NCI-H526 (cell line): ENCODE results near the gene AHCYL1.
A peak's percentile ranks its signal among the peaks of the same experiment; 100 is the strongest.

Source experiments
- DNase-seq, 2 experiments: peaks; one replicate each; lab custom pipeline; 2025; lab: John Stamatoyannopoulos, UW

The AHCYL1 gene

DNA sequence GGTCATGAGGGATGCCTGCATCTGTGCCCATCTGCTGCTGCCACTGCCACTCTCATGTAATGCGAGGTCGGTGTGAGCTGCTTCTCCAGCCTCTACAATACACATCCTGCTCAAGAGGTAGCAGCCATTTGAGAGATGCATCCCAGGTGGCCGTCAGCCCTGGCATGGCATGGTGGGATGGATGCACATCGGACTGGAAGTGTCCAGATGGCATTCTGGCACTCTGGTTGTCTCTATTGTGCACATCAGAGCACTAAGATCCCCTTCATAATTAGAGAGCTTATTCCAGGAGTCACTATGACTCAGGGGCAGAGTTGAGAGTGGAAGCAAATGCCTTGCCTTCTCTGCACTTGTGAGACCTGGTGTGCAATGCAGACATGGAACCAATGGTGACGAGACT is 53.7 kb downstream of the AHCYL1 start:
- no peak for DNase-seq

DNA sequence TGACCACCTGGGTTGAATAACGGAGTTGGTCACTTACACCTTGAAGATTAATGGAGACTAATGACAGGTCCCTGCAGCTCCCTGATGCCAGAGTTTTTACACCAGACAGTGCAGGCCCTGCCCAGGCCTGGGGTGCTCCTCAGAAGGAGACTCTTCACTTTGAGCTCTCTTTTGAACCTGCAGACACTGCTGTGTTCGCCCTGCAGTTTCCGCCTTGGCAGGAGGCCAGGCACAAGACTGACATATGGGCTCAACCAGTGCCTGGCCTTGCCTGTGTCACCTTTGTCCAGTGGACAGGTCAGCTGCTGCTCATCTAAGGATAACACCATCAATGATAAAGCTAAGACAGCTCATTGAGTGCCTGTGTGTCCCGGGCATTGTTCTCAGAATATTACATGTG is 55.1 kb downstream of the AHCYL1 start:
- no peak for DNase-seq

DNA sequence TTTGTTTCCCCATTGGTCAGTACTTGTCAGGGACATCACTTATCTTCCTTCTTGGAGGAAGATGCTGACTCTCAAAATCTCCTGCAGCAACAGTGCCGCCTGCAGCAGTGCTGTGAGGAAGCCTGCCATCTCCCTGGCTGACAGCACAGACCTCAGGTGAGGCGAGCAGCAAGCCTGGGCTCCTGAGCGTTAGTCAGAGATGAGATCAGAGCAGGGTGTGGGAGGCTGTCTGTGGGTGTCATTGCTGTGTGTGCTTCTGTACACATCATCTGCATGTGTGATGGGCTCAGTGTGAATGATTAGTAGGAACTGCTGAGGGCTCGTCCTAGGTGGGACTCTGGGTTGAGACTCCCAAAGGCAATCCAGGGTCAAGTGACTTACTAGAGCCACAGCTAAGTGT is 56.0 kb downstream of the AHCYL1 start:
- DNase-seq: no peak

DNA sequence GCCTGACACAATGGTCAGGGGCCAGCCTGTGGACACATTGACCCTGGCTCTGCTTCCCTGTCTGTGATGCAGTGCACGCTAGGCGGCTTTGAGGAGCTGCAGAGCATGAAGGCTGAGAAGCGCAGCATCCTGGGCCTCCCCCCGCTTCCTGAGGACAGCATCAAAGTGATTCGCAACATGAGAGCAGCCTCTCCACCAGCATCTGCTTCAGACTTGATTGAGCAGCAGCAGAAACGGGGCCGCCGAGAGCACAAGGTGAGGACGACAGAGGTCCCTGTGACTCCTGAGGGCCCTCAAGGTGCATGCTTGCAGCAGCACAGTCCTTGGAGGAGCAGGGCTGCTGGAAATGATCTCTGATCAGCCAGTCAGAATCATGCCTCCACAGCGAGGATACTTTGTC is 58.5 kb downstream of the AHCYL1 start:
- no peak for DNase-seq

DNA sequence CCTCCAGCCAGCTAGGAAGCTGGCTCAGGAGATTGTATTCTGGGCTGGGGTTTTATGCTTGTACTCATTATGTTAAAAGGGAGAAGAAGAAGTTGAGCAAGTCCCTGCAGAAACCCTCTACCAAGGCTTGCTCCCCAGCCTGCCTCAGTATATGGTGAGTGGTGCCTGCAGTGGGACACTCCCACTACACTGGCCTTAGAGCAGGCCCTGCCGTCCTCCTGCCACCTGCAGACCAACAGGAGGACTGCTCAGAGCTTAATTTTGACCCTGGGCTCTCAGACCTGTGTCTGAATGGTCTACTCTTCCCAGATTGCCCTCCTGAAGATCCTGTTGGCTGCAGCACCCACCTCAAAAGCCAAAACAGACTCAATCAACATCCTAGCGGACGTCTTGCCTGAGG is 62.9 kb downstream of the AHCYL1 start:
- DNase-seq: no peak

DNA sequence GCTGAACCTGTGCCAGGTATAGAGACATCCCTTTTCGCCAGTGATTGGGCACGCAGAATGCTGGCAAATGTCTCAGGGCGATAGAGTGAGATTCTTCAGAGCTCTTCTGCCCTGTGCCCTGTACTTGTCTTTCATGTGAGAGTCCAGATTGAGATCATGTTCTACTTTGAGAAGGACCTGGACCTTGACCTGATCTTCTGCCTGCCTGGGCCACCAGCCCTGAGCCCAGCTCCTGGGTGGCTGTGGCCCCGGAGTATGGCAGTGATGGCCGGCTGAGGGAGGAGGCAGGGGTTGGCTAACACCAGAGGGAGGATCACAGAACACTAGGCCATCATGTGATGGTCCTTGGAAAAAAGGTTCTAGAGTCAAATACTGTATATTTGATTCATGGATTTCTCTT is 63.7 kb downstream of the AHCYL1 start:
- no peak for DNase-seq

DNA sequence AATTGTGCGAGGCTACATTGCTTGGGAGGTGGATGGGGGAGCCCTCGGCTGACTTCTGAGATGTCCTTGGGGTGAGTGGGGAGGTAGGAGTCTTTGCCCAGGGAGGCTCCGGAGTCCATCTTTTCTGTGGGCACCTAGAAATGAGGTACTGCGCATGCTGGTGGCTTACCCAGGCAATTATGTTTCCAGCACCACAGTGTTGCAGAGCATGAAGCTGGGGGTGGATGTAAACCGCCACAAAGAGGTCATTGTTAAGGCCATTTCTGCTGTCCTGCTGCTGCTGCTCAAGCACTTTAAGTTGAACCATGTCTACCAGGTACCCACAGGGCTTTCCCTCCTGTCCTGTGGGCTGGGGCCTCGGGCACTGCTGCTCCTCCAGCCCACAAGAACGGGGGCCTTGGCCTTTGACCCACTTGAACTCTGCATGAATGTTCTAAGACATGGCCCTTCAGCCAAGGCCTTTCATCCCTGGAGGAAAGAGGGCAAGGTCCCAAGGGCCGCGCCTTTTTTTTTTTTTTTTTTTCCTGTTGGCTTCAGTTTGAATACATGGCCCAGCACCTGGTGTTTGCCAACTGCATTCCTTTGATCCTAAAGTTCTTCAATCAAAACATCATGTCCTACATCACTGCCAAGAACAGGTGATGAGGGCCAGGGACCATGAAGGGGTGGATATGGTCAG is 64.5 kb downstream of the AHCYL1 start:
- DNase-seq: no peak

DNA sequence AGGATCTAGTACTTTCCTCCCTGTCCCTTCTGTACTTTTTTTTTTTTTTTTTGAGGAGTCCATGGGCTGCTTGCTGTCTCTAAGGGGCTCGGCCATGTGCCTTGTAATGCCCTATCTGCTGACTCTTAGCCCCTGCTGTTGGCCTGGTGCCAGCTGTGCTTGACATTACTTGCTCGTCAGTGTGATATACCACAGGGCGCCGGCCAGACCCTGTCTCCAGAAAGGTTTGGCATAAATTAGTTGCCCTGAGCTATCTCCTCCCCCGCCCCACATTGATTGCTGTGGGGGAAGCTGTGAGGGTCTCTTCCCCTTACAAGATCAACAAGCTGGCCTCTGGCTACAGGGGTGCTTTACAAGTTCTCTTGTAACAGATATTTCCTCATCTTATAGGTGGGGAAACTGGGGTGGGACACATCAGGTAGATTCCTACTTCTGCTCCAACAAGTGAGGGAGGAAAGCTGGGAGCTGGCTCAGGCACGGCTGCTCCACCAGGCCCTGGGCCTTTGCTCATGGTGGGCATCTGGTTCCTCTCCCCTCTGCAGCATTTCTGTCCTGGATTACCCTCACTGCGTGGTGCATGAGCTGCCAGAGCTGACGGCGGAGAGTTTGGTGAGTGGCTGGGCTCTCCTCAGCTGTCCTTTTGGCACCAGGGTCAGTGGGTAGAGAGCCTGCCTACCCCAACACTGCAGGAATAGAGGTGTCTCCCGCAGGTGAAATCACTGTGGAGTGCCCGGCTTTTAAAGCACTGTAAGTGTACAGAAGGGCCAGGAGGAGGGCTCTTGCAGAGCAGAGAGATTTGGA is 65.4 kb downstream of the AHCYL1 start:
- DNase-seq: no peak

DNA sequence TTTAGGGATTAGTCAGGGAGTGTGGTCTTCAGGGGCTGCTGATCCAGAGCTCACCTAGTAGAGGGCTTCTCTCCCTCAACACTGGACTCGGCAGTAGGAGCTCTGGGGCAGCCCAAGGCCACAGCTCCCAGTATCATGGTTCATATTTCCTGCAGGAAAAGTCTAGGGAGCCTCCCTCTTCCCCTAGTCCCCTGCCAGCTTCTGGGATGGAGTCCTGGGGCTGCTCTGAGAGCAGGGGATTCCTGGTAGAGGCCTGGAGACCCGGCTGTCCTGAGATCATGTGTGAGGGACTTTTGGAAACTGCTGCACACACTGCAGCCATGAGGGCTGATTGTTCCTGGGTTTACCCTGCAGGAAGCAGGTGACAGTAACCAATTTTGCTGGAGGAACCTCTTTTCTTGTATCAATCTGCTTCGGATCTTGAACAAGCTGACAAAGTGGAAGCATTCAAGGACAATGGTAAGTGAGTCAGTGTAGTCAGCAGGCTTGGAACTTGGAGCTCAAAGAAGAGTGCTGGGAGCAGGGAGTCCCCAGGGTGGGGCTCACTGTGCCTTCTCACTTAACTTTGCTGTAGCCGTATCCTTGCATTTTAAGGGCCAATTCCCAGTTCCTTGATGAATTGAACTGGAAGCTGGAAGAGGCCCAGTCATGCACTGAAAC is 66.2 kb downstream of the AHCYL1 start:
- no peak for DNase-seq

DNA sequence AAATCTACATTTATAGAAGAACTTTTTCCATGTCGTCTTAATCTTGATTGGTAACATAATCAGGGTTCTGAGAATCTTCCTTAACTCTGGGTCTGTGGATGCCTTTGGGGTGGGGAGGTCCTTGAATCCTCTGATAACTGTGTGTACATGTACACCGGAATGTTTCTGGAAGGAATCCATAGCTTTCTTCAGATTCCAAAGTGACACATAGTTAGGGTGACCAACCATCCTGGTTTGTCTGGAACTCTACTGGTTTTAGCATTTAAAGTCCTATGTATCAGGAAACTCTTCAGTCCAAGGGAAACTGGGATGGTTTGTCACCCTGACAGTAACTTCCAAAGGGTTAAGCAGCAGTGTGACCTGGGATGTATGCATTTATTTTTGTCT is 66.7 kb downstream of the AHCYL1 start:
- DNase-seq: no peak

DNA sequence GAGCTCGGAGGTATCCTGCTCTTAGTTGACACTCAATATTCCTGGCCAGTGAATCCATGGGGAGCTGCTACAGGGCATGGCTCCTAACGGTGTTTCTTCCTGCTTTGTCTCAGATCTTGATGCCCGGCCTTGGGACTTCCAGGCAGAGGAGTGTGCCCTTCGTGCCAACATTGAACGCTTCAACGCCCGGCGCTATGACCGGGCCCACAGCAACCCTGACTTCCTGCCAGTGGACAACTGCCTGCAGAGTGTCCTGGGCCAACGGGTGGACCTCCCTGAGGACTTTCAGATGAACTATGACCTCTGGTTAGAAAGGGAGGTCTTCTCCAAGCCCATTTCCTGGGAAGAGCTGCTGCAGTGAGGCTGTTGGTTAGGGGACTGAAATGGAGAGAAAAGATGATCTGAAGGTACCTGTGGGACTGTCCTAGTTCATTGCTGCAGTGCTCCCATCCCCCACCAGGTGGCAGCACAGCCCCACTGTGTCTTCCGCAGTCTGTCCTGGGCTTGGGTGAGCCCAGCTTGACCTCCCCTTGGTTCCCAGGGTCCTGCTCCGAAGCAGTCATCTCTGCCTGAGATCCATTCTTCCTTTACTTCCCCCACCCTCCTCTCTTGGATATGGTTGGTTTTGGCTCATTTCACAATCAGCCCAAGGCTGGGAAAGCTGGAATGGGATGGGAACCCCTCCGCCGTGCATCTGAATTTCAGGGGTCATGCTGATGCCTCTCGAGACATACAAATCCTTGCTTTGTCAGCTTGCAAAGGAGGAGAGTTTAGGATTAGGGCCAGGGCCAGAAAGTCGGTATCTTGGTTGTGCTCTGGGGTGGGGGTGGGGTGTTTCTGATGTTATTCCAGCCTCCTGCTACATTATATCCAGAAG is 69.2 kb downstream of the AHCYL1 start:
- peak in 1 of 2 experiments; percentile 77 for DNase-seq

DNA sequence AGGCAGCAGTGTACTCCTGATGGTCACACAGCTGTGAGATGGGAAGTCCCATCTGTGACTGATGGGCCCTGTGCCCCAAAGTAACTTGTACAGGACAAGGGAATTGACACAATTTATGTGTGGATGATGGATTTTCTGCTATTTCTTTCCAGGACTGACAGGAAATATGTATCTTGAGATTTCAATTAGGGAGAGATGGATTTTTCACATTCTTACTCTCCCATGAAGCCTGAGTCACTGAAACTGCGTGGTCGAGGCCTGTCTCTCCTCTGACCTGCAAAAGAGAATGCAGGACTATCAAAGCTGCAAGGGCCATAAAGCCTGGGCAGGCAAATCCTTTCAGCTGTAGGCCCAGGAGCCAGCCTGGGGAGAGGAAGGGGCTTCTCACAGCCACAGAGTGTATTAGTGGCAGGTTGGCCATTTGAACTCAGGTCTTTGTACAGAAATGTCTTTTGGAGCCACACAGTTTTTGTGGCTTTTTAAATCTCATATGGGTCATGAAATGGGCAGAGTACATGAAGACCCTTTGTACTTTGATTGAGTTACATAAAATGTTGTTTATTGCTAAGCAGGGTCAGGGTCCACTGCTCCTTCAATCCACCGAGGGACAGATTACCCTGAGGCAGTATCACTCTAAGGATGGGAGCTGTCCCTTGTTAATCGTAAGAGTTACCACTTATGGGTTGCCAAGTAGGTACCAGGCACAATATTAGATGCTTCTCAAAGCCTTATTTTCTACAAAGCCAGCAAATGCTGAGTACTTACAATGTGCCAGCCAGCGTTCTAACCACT is 71.1 kb downstream of the AHCYL1 start:
- no peak for DNase-seq

DNA sequence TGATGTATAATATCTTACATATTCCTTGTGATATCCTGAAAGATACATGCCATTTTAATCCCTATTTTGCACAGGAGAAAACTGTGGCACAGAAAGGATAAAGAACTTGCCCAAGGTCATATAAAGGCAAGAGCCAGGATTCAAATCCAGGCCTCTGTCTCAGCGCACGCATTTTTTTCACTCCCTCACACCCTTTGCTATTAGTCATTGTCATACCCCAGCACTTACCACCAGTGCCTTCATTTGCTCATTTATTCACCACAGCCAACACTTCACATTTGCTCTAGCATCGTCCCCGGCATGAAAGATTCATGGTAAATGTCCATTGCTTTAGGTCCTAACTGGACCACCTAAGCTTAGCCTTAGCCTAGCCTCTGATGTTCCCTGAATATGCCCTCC is 71.7 kb downstream of the AHCYL1 start:
- DNase-seq: no peak

DNA sequence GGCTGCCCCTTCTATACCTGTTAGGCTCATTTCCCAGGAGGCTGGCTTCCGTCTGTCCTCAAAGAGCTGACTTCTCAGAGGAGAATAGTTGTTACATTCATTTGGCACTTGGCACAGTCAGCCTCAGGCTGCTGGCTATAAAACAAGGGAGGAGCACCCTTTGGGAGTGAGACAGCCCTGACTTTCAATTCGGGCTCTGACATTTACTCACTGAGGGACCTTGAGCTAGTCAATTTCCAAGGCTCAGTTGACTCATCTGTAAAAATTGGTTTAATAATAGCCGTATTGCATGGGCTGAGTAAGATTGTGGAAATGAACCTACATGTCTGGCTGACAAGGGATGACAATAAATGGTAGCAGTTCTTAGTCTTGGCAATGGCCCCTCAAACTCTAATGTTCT is 72.2 kb downstream of the AHCYL1 start:
- DNase-seq: no peak

DNA sequence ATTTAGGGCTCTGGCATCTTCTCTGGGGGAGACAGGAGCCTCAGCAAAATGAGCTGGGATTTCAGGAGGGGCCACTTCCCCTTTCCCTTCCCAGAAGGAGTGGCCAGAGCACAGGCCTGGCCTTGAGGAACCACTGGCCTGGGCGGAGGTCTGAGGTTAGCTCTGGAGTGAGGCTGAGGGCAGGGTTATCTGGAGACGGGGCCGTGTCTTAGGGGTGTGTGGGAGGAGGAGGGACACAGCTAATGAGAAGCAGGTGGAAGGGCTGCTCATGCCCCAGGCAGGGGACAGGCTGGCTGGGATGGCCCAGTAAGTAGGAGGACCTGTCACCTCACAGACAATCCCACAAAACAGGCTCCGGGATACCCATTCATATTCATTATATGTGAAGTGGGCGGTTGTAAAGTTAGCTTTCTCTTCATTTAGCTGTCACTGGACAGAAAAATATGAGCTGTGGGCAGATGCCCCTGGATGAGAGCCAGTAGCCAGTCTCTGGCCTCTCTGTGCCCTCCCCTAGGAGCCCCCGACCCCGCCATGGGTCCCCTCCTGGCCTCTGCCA is 73.5 kb downstream of the AHCYL1 start:
- no peak for DNase-seq

DNA sequence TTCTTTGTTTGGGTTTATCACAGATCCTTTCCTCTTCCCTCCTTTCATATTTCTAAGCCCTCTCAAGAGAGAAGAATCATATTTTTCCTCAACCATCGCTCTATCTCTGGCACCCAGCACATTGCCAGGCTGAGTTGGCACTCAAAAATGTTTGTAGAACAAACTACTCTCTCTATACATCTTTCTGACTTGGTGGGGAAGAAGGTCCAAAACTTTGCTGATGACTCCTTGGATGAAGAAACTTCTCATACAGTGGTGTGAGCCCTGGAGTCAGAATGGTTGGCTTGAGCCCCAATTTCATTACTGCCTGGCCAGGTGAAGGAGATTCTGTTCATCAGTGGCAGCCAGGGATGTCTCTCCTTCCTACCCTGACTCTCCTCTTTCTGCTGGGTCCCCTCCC is 74.0 kb downstream of the AHCYL1 start:
- DNase-seq: no peak

DNA sequence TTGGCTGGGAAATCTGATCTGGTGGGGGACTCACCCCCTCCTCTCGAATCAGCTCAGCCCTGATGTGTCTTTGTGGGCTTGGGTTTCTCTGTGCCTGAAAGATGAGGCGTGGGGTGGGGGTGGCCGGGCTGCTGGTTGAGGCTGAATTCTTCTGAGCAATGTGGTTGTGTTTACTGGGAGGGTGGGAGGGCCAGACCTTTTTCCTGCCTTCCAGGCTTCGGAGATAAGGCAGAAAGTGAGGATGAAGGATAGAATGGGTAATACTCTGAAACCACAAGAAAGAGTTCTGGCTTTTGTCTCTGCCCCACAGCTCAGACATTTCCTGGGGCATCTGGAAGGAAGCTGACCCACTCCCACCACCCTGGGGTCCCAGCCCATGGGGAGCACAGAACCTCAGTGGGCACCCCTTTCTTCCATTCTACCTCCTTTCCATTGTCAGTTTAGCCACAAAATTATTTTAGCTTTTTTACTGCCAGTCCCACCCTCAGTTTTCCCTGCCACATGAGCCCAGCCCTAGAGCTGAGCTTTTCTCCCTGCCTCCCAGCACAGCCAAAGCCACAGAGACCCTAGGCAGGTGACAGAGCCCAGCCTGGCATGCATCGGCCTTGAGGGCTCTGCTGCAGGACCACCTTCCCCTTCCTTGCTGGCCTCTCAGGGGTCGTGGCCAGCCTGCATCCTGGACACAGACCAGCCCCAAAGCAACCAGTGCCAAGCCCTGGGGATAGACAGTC is 74.7 kb downstream of the AHCYL1 start:
- no peak for DNase-seq

DNA sequence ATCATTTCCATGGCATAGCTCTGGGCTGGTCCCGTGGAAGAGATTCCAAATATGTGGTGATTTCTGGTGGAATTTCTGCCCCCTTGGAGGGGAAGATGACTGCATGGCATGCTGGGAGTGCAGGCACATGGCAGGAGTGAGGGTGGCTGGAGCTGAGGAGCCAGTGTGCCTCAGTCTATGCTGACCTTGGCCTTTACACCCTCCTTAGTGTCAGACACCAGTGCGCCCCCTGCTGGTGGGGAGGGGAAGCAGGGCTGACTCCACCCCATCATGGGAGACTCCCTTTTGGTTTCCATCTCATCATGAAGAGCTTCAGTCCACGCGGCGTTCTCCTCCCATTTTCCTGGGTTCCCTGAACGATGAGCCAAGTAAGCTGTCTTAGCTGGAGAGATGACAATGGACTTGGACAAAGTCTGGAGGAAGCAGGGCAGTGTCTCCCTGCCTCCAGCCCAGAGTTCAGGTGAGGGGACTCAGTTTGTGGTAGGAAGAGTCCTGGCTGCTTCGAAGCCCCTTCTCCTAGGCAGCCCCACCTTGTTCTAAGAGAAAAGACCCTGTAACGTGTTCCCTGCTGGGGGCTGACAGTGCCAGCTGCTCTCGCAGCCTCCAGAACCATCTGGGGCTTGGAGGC is 75.6 kb downstream of the AHCYL1 start:
- DNase-seq: peak in 1 of 2 experiments; percentile 50

DNA sequence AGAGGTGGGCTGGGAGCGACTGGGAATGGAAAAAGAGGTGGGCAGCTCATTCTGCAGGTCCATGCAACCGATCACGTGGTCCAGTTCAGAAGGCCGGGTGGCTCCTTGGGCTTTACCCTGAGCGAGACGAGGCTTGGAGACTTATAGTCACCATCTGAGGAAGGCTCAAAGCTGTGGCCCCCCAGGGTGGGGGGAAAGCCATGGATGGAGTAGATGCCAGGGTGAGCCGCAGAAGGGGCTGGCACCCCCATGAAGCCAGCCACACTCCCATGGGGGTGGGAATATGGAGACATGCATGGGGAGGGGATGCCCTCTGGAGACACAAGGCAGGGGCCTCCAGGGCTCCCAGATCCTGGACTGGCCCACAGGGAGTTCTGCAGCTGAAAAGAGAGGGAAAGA is 76.1 kb downstream of the AHCYL1 start:
- no peak for DNase-seq

DNA sequence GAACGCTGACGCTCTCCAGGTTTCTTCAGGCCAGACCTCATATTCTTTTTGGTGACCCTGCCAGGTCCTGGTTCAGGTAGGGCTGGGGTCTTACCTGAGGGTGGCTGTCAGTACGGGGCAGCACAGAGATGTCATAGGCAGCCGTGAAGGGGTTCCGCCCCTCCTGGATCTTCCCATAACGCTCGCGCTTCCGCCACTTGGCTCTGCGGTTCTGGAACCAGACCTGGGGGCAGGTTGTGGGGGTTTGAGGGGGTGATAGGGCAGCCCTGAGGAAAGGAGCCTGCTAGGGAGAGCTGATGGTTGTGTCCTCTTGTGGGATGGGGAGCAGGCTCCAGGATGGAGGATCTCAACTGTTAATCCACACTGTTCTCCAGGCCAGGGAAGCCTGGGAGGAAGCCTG is 76.8 kb downstream of the AHCYL1 start:
- DNase-seq: no peak
